Fibroblast of skin of right quadriceps (primary cell): ENCODE data around the gene REXO1.
A peak's percentile ranks its signal among the peaks of the same experiment; 100 is the strongest.

Experiments used
- DNase-seq: peaks from one replicate; pipeline ENCODE4 v3.0.0-alpha.2; 2013

The REXO1 gene

DNA sequence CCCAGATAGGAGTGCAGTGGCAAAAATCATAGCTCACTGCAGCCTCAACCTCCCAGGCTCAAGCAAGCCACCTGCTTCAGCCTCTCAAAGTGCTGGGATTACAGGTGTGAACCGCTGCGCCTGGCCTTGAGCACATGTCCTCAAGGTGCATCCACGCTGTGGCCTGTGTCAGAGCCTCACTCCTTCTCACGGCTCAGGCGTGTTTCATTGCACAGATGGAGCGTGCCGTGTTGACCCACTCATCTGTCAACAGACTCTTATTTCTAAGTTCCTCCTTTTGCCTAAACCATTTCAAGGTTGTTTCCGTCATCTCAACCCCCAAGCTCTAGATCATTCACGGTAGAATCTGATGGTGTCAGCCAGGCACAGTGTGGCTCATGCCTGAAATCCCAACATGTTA lies 64.4 kb downstream of the REXO1 start:
- DNase-seq = no peak

DNA sequence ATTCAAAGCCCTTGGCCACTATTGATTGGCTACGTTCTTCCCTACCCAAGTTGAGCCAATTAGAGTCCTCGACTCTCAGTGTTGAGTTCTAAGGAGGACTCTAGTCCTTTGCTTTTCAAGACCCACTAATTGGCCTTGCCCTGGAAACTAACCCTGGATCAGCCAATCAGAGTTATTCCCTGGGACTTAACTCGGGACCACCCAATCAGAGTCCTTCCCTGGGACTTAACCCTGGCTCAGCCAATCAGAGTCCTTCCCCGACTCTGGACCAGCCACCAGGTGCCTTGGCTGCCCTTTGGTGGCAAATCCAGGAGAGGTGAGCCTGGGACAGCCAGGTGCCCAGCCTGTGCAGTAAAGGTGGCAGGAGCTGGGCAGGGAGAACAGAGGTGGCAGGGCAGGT lies 64.9 kb downstream of the REXO1 start:
- DNase-seq = no peak

DNA sequence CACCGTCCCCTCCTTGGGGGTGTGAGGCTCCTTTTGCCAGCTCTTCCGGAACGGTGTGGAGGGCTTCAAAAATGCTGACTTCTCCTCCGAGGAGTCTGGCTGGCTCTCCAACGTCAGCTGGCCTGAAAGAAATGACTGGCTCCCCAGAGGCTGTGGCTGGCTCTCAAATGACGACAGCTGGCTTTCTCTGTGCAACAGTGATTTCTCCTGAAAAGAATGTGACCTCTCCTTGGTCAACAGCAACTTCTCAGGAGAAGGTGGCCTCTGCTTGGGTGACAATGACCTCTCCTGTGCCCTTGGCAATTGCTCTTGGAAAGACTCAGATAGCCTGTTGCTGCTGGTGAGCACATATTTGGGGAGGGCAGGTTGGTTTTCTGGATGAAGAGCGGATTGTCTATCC lies 65.8 kb downstream of the REXO1 start:
- no peak for DNase-seq

DNA sequence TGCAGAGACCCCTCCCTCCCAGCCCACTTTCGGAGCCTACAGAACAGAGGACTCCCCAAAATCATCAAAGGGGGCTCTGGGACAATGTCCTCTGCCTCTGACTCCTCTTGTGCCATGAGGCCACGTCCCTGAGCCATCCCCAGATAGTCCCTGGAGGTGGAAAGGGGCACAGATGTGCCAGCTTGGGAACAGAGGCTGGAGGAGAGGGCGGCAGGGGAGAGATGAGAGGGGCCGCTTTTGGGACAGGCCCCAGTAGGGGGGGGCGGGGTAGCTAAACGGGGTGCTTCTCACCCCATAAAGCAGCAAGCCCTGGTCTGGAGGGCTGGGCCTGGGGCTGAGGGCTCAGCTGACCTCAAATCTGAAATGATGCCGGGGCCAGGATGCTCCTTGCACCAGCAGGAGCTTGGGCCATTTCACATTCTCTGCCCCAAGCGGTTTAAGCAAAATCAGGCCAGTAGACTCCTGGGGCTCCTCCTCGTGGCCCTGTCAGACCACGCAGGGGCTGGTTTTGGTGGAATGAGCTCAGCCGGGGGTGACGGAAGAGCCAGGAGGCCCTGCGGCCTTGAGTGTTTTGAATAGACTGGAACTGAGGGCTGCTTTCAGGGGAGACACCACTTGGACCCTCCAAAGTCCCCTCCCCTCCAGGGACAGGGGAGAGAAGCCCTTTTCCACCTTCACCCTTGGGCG lies 67.9 kb downstream of the REXO1 start:
- peak; percentile 10 for DNase-seq

DNA sequence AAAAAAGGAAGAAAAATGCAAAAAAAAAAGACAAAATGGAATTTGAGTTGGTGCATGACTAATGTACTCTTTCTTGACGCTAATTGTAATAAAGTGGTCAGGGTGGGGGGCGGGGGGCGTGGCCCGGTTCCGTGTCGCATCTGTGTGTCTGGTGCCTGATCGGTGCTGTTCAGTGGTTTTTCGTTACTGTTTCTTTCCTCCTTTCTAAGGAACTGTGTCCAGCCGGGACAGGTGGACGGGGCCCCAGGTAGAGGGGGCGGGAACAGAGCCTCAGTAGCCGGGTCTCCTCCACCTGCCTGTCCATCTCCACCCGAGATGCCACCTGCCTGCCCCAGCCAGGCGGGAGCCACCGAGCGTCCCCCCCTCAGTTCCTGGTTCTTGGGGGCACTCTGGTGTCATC lies 68.7 kb downstream of the REXO1 start:
- no peak for DNase-seq

DNA sequence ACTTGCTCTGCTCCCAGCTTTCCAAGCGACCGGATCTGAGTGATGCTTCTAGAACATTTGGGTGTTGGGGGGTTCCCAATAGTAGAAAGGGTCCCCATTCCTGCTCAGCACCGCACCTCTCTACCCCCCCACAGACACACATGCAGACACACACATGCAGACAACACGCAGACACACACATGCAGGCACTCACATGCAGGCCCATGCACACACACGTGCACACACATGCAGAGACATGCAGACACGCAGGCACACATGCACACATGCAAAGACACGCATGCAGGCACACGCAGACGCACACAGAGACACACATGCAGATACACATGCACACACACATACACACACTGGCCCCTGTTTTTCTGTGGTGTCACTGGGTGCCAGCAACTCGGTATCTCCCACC lies 71.1 kb downstream of the REXO1 start:
- no peak for DNase-seq

DNA sequence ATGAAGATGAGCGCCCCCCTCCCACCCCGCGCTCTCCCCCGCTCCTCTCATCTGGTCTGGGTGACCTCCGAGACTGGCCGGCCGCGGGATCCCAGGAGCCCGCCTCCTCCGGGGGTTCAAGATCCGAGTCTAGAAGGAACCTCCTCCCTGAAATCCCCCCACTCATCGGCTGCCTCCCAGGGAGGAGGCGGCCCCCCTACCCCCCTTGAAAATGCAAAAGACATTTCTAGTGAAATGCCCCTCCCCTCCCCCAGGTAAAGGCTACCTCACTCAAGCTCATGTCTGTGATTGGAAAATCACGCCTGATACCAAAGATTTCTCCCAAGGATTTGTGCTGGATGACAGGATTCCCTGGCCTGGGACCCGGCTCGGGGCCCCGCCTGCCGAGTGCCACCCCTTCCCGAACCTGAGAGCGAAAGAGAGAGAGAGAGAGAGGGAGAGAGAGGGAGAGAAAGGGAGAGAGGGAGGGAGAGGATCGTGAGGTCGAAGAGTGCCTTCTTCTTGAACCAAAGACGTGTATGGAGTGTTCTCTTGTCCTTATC lies 71.6 kb downstream of the REXO1 start:
- DNase-seq = no peak

DNA sequence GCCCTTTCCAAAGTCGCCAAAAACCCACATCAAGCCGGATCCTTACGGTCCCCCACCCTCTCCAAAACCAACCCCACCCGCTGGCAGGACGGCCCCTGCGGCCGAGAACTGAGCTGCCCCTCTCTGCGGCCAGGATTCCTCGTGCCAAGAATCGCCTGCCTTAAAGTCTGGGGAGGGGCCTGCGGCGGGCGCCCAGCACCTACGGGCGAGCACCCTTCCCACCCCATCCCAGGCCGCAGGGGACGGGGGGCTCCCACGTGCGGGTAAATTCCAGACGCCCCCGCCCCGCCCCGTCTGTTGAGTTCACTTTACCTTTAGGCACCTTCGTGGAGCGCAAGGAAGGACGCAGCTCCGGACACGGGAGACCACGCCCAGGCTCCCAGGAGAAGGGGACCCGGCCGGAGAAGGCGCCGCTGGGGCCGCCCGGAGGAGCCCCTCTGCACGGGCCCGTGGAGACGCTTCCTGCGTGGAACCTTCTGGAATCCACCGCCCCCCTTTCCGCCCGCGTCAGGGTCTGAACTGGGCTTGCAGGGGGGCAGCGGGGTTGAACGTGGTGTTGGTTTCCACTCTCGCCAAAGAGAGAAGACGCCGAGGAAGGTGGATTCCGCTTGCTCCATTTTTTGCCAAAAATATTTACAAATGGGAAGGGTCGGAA lies 72.2 kb downstream of the REXO1 start:
- DNase-seq = no peak

DNA sequence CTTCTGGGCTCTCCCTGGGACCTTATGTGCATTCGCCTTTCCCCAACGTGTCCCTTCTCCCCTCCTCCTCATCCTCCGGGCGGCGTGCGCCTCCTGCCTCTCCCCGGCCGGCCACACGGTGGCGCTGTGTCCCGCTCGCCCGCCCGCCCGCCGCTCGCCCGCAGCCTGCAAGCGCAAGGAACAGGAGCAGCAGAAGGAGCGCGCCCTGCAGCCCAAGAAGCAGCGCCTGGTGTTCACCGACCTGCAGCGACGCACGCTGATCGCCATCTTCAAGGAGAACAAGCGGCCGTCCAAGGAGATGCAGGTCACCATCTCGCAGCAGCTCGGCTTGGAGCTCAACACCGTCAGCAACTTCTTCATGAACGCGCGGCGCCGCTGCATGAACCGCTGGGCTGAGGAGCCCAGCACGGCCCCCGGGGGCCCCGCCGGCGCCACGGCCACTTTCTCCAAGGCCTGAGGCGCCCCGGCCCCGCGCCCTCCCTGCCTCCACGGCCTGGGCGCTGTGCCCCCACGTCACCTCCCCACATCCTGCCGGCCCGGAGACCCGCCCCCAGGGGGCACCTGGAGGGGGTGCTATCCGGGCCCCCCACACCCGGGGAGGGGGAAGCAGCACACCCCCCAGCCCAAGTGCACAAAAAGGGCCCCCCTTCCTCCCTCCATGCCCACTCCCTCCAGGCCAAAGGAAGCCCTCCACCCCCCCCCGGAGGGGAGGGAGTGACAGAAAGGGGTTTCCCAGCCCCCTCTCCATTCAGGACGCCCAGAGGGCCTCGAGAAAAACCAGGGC lies 73.1 kb downstream of the REXO1 start:
- DNase-seq = no peak

DNA sequence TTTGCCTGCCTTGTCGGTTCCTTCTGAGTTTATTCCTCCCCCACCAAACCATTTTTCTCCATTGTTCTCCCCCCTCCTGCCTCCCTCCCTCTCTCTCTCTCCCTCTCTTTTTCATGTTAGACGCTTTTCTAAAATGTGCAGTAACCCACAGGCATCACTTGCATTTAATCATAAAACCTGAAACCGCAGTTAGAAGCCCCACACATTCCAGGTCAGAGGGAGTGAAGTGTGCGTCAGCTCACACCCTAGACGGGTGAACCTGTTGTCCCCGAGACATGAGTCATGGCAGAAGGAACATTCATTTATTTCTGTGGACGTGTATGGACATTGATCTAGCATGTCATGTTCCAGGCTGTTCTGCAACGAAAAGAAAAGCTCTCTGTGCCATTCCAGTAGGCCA lies 75.1 kb downstream of the REXO1 start:
- DNase-seq = peak; percentile 24

DNA sequence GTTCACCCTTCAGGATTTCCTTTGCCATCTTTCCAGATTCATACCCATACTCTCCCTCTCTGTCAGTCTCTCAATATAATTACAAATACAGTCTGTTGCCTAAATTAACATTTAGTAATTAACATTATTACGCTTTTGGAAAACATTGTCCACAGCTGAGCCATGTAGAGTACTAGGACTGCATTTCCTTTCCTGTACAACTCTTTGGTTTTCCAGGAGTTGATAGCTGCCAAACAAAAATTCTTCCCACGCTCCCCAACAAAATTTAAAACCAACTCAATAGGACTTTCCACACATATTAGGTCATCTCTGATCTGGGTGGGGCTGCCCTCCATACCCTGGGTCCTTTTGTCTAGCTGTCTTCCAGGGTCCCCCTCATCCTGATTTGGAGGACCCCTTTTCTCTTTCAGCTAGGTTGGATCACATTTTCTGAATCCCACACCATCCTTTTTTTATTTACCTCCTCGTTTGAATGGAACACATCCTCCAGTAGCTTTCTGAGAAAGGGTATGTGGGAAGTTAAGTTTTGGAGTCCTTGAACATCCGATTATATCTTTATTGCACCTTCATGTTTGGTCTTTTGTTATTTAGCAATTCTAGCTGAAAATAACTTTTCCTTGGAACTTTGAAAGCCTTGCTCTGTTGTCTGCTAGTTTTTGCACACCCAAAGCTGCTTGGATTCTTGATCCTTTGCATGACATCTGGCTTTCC lies 77.3 kb downstream of the REXO1 start:
- no peak for DNase-seq

DNA sequence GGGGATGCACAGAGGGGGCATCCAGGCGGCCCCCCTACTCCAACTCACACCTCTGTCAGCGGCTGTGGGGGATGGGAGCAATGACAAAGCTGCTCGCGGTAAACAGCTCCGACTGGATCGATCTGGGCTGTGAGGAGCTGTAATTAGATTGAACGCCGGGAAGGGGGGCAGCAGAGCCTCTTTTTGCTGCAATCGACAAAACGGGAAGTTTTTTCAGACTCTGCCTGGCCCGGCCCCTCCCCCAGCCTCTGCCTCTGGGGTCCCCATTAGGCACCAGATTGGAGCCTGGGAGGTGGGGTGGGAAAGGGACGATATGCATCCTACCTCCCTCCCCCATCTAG lies 78.7 kb downstream of the REXO1 start:
- DNase-seq = no peak

DNA sequence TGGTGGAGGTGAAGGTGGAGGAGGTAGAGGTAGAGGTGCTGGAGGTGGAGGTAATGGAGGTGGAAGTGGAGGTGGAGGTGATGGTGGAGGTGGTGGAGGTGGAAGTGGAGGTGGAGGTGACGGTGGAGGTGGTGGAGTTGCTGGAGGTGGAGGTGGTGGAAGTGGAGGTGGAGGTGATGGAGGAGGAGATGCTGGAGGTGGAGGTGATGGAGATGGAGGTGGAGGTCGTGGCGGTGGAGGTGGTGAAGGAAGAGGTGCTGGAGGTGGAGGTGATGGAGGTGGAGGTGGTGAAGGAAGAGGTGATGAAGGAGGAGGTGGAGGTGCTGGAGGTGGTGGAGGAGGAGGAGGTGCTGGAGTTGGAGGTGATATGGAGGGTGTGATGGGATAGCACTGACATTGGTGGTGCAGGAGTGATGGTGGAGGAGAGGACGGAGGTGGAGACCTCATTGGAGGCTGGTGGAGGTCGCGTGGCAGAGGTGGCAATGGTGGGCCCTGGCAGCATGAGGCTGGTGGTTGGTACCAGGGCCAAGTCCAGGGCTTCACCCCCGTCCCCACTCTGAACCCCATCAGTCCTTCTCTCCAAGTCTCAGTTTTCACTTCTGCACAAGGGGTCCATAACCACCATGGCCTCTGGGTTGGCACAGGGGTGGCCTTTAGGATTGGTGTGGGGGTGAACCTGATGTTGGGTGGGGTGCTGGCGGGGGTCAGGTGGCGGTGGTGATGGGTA lies 79.2 kb downstream of the REXO1 start:
- DNase-seq = no peak

DNA sequence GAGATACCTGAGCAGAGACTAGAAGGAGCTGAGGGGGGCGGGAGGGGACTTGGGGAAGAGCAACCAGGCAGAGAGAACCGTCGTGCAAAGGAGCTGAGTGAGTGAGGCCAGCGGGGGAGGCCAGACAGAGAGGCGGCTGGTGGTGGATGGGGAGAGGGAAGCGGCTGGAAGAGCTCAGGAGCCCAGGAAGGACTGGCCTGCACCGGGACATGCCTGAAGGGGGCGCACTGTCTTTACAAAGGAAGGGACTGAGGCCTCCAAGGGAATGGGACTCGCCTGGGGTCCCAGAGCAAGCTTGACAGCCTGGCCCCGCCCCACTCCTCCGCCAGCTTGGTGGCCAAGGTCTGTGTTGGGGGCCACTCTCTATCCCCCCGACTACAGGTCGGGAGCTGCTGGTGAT lies 80.0 kb downstream of the REXO1 start:
- DNase-seq = no peak

DNA sequence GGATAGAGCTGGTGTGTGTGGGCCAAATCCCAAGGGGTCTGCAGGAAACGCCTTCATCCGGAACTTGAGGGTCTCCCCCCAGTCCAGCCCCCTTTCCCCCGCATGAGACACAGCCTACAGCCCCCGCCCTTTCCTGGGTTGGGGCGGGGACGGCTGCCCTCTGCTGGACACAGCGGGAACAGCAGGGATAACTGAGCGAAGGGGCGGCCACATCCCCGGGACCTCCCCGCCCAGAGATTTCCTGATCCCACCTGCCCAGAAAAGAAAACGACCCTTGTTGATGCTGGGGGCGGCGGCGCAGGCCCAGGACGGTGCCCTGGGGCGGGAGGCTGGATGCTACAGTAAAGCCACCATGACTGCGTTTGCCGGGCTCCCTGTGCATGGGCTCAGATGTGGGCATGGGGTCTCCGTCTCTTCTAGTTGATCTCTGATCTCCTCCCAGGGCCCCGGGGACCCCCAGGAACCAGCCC lies 80.8 kb downstream of the REXO1 start:
- peak; percentile 27 for DNase-seq

DNA sequence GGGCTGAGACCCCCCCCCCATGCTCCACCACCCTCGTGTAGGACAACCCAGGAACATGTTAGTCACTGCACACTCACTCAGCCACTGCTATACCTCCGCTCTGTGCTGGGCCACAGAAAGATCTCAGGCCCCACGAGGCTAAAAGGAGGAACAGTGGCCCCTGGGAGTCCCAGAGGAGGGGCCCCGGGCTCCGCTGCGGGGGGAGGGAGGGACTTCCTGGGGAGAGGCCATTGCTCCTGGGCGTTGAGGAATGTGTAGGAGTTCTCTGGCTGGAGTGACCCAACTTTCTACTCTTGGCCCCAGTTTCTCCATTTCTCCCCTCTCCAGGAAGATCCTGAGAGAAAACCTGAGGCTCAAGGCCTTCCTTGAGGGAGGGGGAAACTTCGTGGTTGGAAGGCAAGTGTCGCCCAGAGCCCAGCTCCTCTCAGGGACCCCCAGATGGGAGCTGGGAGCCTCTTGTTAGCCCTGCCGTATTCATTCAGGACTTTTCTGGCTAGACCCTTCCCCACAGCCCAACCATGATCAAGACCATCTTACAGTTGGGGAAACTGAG lies 81.4 kb downstream of the REXO1 start:
- no peak for DNase-seq

DNA sequence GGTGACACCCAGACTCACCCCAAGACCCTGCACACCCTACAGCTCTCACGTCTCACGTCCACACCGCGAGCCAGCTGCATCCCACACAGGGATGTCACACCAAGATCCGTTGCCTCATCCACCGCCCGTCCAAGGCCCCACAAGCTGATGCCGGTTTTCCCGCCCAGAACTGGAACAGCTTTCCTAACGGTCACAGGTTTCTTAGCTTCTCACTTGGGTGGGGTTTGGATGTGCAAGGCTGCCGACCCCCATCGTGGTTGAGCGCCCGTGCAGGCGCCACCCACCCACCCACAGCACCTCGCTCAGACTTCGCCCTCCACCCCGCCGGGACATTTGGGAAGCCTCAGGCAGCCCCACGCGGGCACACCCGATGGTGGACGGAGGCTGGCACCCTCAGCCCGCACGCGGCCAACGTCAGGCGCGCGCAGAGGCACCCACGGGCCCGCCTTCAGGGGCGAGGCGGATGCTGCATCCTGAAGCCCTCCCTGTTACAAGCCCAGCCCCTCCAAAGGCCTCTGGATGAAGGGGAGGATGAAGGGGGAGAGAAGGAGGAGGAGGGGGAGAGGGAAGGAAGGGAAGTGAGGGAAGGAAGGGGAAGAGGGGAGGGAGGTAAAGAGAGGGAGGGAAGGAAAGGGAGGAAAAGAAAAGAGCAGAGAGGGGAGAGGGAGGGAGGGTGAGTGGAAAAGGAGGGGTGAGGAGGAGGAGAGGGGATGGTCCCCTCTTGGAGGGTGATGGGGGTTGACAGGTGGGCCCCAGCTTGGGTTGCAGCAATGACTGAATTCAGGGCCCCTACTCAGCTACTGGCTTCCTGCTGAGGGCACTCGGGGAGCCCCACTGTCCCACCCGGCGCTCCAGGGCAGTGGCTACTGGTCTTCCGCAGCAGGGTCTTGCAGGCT lies 82.1 kb downstream of the REXO1 start:
- no peak for DNase-seq
